HL-60 (cell line): ENCODE measurements around the gene KLF1.

Experiments
- CTCF ChIP-seq: IDR thresholded peaks from one replicate; pipeline ENCODE4 v1.5.1; 2011; ENCODE audit warnings: low read length, control low read depth, inconsistent platforms; ENCODE audit not compliant: insufficient read depth
- GABPA ChIP-seq: IDR thresholded peaks from 2 replicates; pipeline ENCODE4 v1.6.1; 2012; ENCODE audit warnings: low read depth
- POLR2AphosphoS5 ChIP-seq: IDR thresholded peaks from 2 replicates; pipeline ENCODE4 v1.6.1; 2012; ENCODE audit warnings: low read depth
- REST ChIP-seq: IDR thresholded peaks from 2 replicates; pipeline ENCODE4 v1.6.1; 2012; ENCODE audit warnings: low read depth; ENCODE audit not compliant: insufficient replicate concordance

DNA sequence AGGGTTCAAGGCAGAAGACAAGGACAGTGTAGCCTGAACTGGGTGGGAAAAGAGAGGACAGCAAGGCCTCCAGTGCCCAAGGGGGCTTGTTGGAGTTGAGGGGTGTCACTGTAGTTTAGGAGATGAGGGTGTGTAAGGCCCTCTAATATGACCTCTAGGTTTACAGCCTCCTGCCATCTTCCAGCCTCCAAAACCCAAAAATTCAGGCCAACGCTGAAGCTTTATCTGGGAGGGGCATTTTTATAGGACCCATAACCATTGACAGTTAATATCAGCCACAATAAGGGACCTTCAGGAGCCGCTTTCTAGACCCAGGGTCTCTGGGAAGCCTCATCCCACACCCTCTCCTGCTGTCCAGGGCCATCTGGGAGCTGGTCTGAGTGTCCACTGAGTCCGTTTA is 2.8 kb downstream of the KLF1 start:
- TF ChIP-seq CTCF (no peak), REST (no peak), POLR2AphosphoS5 (no peak), GABPA (no peak)
